ENCODE data around the gene PTPRN2. TPM values are rescaled to one million over a fixed set of nuclear protein-coding genes. Genes with fewer than 3 reads are reported as not detected.
A peak's percentile ranks its signal among the peaks of the same experiment; 100 is the strongest.

PTPRN2 gene
- total RNA-seq, 1 experiment from 2014 or later = not detected

GRCh38 chr7:157715938-157716280 is 871.7 kb downstream of the PTPRN2 start:
- Histone ChIP-seq H3K27me3 (ENCODE audit: insufficient read depth, low read depth) (peaks cover 85% of the 10 kb centered on the region), H3K9me2 (ENCODE audit: insufficient read depth) (no peaks in the 10 kb centered on the region), H3K4me1 (replicated peaks; ENCODE audit: insufficient read depth) (no peaks in the 10 kb centered on the region), H3F3A (ENCODE audit: insufficient read depth, low read depth) (no peaks in the 10 kb centered on the region), H3K4me3 (no peak overlapping the region), H2AFZ (no peak overlapping the region), H4K20me1 (ENCODE audit: insufficient read depth) (no peaks in the 10 kb centered on the region), H3K79me2 (ENCODE audit: low read depth) (no peaks in the 10 kb centered on the region), H3K27ac (no peak overlapping the region), H3K4me2 (no peak overlapping the region), H3K36me3 (ENCODE audit: low read depth) (no peaks in the 10 kb centered on the region), H3K9me3 (ENCODE audit: insufficient read depth, low read depth) (no peaks in the 10 kb centered on the region)
- intact Hi-C loops (cut with micrococcal nuclease; ENCODE audit: unreplicated experiment) = no loop called here
- DNase-seq = no peak
- TF ChIP-seq, protein P1, sequence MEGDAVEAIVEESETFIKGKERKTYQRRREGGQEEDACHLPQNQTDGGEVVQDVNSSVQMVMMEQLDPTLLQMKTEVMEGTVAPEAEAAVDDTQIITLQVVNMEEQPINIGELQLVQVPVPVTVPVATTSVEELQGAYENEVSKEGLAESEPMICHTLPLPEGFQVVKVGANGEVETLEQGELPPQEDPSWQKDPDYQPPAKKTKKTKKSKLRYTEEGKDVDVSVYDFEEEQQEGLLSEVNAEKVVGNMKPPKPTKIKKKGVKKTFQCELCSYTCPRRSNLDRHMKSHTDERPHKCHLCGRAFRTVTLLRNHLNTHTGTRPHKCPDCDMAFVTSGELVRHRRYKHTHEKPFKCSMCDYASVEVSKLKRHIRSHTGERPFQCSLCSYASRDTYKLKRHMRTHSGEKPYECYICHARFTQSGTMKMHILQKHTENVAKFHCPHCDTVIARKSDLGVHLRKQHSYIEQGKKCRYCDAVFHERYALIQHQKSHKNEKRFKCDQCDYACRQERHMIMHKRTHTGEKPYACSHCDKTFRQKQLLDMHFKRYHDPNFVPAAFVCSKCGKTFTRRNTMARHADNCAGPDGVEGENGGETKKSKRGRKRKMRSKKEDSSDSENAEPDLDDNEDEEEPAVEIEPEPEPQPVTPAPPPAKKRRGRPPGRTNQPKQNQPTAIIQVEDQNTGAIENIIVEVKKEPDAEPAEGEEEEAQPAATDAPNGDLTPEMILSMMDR (conservative IDR thresholded peaks at IDR 0.05) = no peak
- no peak for TF ChIP-seq EZH2 (IDR thresholded peaks at IDR 0.05; ENCODE audit: low read depth)
- ChIA-PET CTCF (no interaction called here), POLR2A (ENCODE audit: unreplicated experiment) (no interaction called here)
- BruUV-seq (replicated peaks) = no TSS peak

- Histone ChIP-seq H3K9me3 (ENCODE audit: insufficient read depth, low read depth) (no peaks in the 10 kb centered on the region), H3K36me3 (ENCODE audit: low read depth) (no peaks in the 10 kb centered on the region), H2AFZ (no peak overlapping the region), H3K4me1 (replicated peaks; ENCODE audit: insufficient read depth) (no peaks in the 10 kb centered on the region), H3K79me2 (ENCODE audit: low read depth) (no peaks in the 10 kb centered on the region), H3F3A (ENCODE audit: insufficient read depth, low read depth) (no peaks in the 10 kb centered on the region), H3K9me2 (ENCODE audit: insufficient read depth) (no peaks in the 10 kb centered on the region), H3K4me3 (no peak overlapping the region), H3K27ac (no peak overlapping the region), H3K4me2 (no peak overlapping the region), H4K20me1 (ENCODE audit: insufficient read depth) (no peaks in the 10 kb centered on the region), H3K27me3 (ENCODE audit: insufficient read depth, low read depth) (peaks cover 79% of the 10 kb centered on the region)
- BruUV-seq (replicated peaks) = no TSS peak
- intact Hi-C loops (cut with micrococcal nuclease; ENCODE audit: unreplicated experiment) = no loop called here
- ChIA-PET POLR2A (ENCODE audit: unreplicated experiment) (interaction anchor here (0.7 kb wide), 1 partner anchor 629 kb away, joined by 3 read pairs; no protein-coding TSS in a partner anchor), CTCF (no interaction called here)
- DNase-seq = no peak
- TF ChIP-seq EZH2 (IDR thresholded peaks at IDR 0.05; ENCODE audit: low read depth) = no peak
- TF ChIP-seq, protein P1 (conservative IDR thresholded peaks at IDR 0.05) = no peak
These were observed 872.3 kb downstream of the PTPRN2 start for GRCh38 chr7:157715071-157715937.

- Histone ChIP-seq H2AFZ (no peak overlapping the region), H3K4me1 (replicated peaks; ENCODE audit: insufficient read depth) (no peaks in the 10 kb centered on the region), H3K27ac (no peak overlapping the region), H3K36me3 (ENCODE audit: low read depth) (no peaks in the 10 kb centered on the region), H3F3A (ENCODE audit: insufficient read depth, low read depth) (no peaks in the 10 kb centered on the region), H3K4me2 (no peak overlapping the region), H3K9me2 (ENCODE audit: insufficient read depth) (no peaks in the 10 kb centered on the region), H4K20me1 (ENCODE audit: insufficient read depth) (no peaks in the 10 kb centered on the region), H3K79me2 (ENCODE audit: low read depth) (no peaks in the 10 kb centered on the region), H3K9me3 (ENCODE audit: insufficient read depth, low read depth) (no peaks in the 10 kb centered on the region), H3K4me3 (no peak overlapping the region), H3K27me3 (ENCODE audit: insufficient read depth, low read depth) (peaks cover 78% of the 10 kb centered on the region)
- BruUV-seq (replicated peaks) = no TSS peak
- no peak for DNase-seq
- intact Hi-C loops (cut with micrococcal nuclease; ENCODE audit: unreplicated experiment) = no loop called here
- ChIA-PET POLR2A (ENCODE audit: unreplicated experiment) (interaction anchor here (0.7 kb wide), 1 partner anchor 630 kb away, joined by 3 read pairs; no protein-coding TSS in a partner anchor), CTCF (no interaction called here)
- TF ChIP-seq, protein P1 (conservative IDR thresholded peaks at IDR 0.05) = no peak
- peak; percentile 95 for TF ChIP-seq EZH2 (IDR thresholded peaks at IDR 0.05; ENCODE audit: low read depth)
These were observed 873.2 kb downstream of the PTPRN2 start for GRCh38 chr7:157714166-157715070.

Measured in PC-9 (cell line).